ENCODE data around the gene USP6NL.

The USP6NL gene

GRCh38 chr10:11551104-11551503 lies 60.3 kb downstream of the USP6NL start:
- DNase-seq (ENCODE audit: low read depth) = no peak

DNA sequence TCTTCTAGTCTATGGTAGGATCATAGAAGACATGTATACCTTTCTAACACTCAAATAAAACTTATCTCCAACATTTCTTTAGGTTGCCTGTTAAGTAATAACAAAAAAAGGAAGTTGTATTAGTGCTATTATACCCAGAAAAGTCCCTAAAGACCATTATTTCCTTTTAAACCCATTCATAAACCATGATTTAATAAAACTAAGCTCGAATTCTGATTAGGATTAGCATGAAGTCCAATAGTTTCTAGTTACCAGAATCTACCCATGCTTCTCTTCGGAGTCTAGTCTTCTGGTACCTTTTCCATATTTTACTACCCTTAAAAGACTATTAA lies 62.7 kb downstream of the USP6NL start:
- DNase-seq (ENCODE audit: low read depth) = no peak

DNA sequence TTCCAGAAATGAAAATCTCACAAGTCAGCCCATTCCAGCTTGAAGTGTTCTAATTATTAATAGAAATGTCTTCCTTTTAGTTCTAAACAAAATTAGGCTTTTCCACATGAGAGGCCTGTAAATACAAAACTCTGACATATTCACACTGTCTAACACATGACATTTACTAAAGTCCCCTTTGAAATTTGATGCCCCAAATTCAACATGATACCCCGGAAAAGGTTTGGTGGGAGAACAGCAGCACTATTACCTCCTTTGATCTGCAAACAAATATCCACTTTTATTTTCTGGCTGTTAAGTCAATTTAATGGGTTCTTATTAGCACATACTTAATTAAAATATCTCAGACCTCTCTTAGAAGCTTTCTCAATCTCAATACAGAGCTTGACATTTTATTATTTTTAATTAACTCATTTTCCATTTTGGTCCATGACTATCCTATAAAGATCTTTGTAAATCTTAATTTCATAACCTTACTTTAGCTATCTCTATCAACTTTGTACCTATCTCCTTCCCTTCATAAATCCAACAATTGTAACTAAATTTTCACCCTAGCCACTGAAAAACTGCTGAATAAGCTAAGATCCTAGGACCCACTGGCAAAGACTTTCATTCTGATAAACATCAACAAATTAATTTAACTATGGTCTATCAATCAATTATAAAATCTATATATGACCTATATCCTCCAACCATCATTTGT lies 63.2 kb downstream of the USP6NL start:
- no peak for DNase-seq (ENCODE audit: low read depth)

DNA sequence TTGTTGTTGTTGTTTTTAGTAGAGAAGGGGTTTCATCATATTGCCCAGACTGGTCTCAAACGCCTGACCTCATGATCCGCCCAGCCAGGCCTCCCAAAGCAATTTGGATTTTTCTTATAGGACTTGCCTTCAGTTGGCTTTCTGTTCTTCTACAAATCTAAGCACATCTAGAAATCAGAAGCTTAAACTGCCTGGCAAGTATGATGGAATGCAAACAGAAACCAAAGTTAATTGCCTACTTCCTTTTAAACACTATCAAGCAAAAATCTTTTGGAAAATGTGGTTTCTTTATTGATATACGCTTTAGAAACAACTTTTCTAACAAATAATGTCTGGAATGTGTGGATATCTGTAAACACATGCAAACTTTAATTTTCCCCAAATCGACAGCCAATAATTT lies 64.9 kb downstream of the USP6NL start:
- DNase-seq (ENCODE audit: low read depth) = no peak

DNA sequence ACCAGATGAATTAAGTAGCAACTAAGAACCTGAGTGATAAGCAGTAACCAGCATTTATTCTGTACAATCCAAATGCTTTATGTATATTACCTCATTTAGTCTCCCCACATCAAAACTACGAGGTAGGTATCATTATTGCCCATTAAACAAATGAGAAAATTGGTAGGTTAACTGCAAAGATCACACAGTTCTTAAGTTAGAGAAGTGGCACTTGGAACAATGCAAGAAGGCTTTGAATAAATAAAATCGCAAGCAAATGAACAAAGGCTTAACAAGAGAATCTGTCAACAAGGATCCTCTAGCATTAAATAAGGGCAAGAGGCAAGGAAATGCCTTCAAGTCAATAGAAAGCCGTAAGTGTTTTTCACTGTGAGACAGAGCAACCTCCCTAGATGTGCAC lies 70.2 kb downstream of the USP6NL start:
- DNase-seq (ENCODE audit: low read depth) = no peak

GRCh38 chr10:11539191-11539868 lies 72.1 kb downstream of the USP6NL start:
- DNase-seq (ENCODE audit: low read depth) = no peak

DNA sequence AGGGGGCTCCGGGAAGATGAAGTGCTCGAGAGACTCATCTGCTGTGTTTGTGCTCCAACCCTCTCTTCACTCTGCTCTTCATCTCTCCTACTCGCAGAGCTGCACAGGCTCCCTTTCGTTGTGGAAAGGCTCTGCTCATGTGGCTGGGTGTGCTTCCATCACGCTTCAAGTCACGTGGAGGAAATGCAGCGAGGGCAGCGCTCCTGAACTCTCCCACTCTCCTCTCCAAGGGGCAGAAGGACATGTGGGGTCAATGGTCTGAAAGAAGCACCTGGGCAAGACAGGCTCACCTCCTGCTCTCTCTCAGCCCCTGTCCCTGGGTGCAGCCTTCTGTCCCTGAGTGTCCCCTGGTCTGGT lies 72.6 kb downstream of the USP6NL start:
- DNase-seq (ENCODE audit: low read depth) = no peak

DNA sequence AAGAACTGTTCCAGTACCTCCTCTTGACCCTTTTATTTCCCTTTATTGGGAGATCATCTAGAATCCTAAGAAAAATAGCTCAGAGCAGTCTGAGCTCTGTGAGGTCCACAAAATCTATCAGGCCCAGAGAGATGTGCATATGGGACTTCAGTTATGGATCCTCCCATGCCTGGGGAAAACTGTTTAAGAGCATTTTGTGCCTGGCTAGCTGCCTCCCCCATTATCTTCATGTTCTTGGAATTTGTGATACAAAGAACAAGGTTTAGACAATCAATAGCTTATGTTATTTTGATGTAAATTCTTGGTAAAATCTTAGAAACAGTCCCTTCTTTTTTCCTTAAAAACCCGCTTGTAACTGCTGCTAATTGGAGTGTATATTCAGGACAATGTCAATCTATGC lies 75.2 kb downstream of the USP6NL start:
- DNase-seq (ENCODE audit: low read depth) = no peak

- DNase-seq (ENCODE audit: low read depth) = no peak
These were observed 76.0 kb downstream of the USP6NL start for GRCh38 chr10:11535346-11535959.

DNA sequence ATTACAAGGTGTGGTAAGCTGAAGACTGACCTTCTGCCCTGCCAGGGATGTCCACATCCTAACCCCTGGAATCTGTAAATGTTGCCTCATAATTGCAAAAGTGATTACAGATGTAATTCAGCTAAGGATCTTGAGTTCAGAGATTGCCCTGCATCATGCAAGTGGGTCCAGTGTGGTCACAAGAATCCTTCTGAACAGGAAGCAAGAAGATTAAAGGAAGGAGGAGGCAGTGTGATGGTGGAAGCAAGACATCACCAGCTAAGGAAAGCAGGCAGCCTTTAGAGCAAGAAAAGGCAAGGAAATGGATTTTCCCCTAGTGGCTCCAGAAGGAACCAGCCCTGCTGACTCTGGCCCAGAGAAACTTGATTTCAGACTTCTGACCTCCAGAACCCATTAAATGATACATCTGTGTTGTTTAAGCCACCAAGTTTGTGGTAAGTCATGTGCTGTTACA lies 78.1 kb downstream of the USP6NL start:
- no peak for DNase-seq (ENCODE audit: low read depth)

GRCh38 chr10:11532306-11532705 lies 79.1 kb downstream of the USP6NL start:
- DNase-seq (ENCODE audit: low read depth) = no peak

DNA sequence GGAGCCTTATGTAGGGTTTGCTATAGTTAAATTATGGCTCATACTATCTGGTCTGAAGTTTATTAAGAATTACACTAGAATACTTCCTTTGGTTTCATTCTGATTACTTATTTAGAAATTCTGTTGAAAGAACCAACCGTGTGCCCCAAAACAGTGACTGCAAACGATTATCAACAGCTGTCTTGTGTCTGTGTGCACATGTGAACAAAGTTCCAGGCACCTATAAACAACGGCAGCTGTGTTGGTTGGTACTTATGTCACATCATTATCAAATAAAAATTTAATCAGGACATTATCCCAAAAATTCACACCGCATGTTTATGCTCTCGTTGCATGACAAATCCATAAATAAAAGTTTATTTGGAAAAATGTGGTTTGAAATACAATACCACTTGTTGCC lies 80.6 kb downstream of the USP6NL start:
- DNase-seq (ENCODE audit: low read depth) = no peak

- DNase-seq (ENCODE audit: low read depth) = no peak
These were observed 82.1 kb downstream of the USP6NL start for GRCh38 chr10:11529276-11529903.

GRCh38 chr10:11528286-11528685 lies 83.2 kb downstream of the USP6NL start:
- DNase-seq (ENCODE audit: low read depth) = no peak

DNA sequence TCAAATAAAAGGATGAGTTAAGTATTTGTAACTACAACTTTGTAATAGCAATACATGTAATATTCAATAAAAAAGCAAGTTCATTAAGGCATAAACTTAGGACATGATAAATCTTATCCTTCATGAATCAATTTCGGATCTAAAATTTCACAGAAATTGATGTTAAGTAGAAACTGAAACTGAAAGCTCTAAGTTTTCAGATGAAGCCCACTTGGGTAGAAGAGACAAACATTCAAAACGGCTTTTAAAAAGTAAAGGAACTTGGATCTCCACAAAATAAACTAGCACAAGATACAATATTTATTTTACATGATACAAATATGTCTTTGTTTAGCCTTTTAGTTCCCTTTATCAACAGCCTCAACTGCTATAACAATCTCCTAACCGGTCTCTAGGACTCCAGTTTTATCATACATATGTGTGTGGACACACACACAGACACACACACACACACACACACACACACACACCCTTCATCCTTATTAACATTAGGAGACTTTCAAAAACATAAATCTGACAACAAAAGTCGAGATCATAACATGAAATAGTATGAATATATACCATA lies 83.7 kb downstream of the USP6NL start:
- no peak for DNase-seq (ENCODE audit: low read depth)

- DNase-seq (ENCODE audit: low read depth) = no peak
These were observed 84.4 kb downstream of the USP6NL start for GRCh38 chr10:11527068-11527467.

- DNase-seq (ENCODE audit: low read depth) = no peak
These were observed 85.9 kb downstream of the USP6NL start for GRCh38 chr10:11525503-11525902.

GRCh38 chr10:11522821-11523245 lies 88.6 kb downstream of the USP6NL start:
- no peak for DNase-seq (ENCODE audit: low read depth)

DNA sequence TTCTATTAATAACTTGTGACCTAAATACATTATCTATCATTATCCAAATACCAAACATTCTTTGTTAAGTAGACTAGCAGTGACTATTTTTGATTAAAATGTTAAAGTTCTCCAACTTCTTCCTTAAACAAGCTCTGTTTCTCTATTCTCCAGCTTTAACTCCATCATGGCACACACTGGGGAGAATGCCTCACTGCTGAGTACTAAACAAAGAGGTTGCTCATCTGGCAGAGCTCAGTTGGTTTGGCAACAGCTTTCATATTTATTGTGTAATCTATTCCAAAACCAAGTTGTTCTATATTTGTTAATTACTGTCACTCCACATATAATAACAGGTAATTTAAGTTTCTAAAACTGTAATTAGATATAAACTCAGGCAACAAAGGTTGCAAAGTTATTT lies 89.6 kb downstream of the USP6NL start:
- DNase-seq (ENCODE audit: low read depth) = no peak

DNA sequence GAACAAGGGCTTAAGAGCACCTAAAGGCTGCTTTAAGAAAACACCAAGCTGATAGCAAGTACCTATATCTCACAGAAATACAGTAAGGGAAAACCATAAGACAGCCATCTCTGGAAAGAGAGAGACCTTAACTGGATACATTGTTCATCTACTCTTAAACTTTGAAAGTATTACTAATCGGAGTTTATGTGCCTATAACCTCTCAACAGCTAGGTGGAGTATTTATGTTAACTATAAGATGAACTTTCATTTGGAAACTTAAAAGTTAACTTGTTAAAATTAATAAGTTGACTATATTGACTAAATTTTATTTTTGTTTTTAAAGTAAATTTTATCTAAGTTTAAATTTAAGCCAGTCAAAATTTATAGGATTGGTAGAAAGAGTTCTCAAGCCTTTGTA lies 90.6 kb downstream of the USP6NL start:
- no peak for DNase-seq (ENCODE audit: low read depth)

GRCh38 chr10:11517150-11517549 lies 94.3 kb downstream of the USP6NL start:
- DNase-seq (ENCODE audit: low read depth) = no peak

DNA sequence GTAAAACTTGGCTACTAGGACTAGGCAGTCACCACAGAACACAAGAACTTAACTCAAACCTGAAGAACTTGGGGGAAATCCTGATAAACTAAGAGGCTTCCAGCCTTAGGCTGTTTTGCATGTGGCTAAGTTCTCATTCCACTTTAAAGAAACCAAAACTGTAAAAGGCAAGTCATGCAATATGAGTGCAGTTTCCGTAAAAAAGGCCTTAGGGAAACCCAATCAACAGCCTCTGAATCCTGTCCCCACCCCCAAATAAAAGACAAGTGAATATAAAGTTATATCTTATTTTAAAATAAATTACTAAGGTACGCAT lies 95.1 kb downstream of the USP6NL start:
- no peak for DNase-seq (ENCODE audit: low read depth)

All from activated T-cell treated with anti-CD3 and anti-CD28 coated beads for 24 hours (primary cell).